C4-2B (cell line): ENCODE measurements around the gene CMTM3.

Source experiments
- CTCF ChIP-seq: fragments of 450-650 bp; conservative IDR thresholded peaks from 2 replicates; pipeline ENCODE4 v1.5.1; 2017; ENCODE audit warnings: mild to moderate bottlenecking
- ZFX ChIP-seq: fragments of 450-650 bp; IDR thresholded peaks from 2 replicates; pipeline ENCODE4 v1.6.1; 2017

GRCh38 chr16:66594739-66595138 lies 9.8 kb upstream of the CMTM3 start:
- TF ChIP-seq CTCF (no peak), ZFX (no peak)
